ENCODE data around the gene SUFU.
A peak's percentile ranks its signal among the peaks of the same experiment; 100 is the strongest.
"Not testable (repeated sequence)": the region's sequence is repeated elsewhere in the genome, so short reads cannot be mapped to it uniquely, and the experiment has no call there.

SUFU gene

DNA sequence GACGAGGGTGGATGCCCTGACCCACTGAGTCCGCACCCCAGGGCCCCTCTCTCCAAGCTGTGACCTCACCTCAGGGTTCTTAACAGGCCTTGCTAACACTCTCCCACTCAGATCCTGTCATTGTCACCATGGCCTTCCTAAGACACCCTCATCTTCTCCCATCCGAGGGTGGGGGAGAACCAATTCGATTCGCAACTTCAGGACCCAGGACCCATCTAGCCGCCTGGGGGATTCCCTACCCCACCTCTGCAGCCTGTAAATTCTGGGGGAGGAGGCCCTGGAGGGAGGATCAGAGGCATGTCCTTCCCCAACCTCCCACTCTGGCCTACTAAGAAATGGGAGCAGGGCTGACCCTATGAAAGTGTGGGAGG is 157.9 kb downstream of the SUFU start:
- FAIRE-seq = no peak
- DNase-seq (ENCODE audit: insufficient read length, low spot score) = no peak

DNA sequence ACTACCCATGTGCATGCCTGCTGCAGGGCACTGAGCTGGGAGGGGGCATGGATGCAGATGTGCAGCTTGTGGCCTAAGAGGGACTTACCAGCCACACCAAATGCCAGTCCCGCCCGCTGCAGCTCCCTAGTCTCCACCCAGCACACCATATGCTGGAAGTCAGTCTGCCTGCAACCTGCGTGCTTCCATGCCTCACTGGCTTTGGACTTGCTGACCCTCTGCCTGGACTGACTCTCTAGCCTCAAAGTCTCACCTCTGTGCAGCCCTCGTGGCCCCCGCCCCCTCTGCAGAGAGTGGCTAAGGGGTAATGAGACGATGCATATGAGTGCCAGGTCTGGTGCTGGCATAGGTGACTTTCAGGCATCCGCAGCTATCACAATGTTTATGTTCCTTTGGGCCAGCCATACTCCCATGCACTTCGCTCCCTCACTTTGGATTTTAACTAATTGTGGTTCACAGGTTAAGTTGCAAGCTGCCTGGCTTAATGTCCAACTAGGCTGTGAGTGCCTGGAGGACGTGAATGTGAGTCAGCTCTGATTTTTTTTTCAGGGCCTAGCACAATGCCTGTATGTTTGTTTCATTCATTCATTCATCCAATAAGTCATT is 162.2 kb downstream of the SUFU start:
- no peak for DNase-seq (ENCODE audit: insufficient read length, low spot score)
- FAIRE-seq = no peak

- not testable (repeated sequence) for DNase-seq (ENCODE audit: insufficient read length, low spot score); FAIRE-seq
These were observed 163.6 kb downstream of the SUFU start for GRCh38 chr10:102667411-102667810.

DNA sequence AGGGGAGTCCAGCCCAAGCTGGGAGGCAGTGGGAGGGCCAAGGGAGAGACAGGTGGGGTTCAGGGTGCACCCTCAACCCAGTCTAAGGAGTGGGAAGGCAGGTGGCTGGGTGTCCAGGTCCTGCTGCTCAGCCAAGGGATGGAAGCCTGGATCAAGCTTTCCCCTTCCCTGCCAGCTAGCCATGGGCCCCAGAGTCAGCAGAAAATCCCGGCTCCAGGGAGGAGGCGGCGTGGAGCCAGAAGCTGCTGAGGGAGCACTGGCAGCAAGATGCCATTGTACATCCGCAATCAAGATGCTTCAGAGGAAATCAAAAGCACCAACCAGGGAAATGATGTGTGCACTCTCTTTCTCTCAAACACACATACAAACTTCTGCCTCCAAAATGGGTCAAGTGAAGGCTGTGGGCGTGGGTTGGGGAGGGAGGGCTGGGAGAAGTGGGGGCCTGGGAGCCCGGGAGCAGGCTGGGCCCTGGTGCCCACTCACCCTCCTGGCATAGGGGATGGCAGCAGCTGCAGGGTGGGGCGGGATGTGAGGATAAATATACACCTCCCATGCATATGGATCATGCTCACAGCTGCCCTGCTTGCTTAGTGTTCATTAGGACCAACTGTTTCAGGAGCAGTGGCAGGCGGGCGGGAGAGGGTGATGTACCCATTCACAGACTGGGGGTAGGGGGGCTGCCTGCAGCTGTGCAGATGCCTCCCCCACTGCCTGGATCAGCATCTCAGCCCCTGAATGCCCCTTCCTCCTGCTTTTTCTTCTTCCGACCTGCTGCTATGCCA is 164.7 kb downstream of the SUFU start:
- DNase-seq (ENCODE audit: insufficient read length, low spot score) (no peak), FAIRE-seq (no peak)

GRCh38 chr10:102669206-102670064 is 165.7 kb downstream of the SUFU start:
- DNase-seq (ENCODE audit: insufficient read length, low spot score) (no peak), FAIRE-seq (no peak)

GRCh38 chr10:102670065-102670670 is 166.4 kb downstream of the SUFU start:
- no peak for FAIRE-seq
- no peak for DNase-seq (ENCODE audit: insufficient read length, low spot score)

DNA sequence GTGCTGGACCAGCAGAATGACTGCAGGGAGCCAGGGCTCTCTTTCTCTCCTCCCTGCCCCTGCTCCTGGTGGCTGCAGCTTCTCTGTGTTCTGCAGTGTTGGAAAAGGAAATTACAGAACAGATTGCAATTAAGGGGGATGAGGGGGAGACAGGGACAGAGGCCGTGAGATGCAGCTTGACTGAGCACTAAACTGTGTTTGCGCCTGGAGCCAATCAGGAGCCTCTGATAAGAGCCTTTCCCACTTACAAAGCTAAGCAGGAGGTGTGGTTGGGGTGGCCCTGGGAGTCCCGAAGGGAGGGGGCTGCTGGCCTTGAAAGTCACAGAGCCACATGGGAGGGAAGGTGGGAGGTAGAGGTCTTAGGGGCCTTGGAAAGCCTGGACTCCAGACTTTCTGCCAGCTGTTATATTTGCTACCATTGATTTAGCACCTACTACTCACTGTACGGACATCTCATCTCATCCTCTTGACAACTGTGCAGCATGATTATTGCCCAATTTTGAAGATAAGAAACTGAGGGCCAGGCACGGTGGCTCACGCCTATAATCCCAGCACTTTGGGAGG is 167.2 kb downstream of the SUFU start:
- no peak for DNase-seq (ENCODE audit: insufficient read length, low spot score)

GRCh38 chr10:102673236-102673818 is 169.6 kb downstream of the SUFU start:
- no peak for FAIRE-seq
- DNase-seq (ENCODE audit: insufficient read length, low spot score) = no peak

More for the DNA sequence above, 167.2 kb downstream of the SUFU start:
- FAIRE-seq = no peak

- FAIRE-seq (no peak), DNase-seq (ENCODE audit: insufficient read length, low spot score) (no peak)
These were observed 170.2 kb downstream of the SUFU start for GRCh38 chr10:102673819-102674511.

DNA sequence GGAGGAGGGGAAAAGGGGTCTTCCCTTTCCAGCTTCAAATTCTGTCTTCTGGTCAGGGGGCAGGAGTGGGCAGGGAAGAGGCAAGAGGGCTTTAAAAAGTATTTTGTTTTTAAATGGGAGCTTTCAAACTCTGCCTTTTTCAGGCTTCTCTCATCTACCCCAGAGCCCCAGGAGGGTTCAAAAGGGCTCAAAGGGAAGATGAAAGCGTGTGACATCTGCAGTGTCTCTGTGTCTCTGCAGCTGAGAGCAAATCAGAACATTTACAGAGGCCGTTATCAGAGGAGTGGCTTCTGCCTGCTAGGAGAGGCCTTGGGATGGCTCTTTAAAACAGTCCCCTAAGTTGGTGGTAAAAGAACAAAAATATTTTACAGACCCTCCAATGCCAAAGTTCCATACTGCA is 170.8 kb downstream of the SUFU start:
- FAIRE-seq (no peak), DNase-seq (ENCODE audit: insufficient read length, low spot score) (no peak)

DNA sequence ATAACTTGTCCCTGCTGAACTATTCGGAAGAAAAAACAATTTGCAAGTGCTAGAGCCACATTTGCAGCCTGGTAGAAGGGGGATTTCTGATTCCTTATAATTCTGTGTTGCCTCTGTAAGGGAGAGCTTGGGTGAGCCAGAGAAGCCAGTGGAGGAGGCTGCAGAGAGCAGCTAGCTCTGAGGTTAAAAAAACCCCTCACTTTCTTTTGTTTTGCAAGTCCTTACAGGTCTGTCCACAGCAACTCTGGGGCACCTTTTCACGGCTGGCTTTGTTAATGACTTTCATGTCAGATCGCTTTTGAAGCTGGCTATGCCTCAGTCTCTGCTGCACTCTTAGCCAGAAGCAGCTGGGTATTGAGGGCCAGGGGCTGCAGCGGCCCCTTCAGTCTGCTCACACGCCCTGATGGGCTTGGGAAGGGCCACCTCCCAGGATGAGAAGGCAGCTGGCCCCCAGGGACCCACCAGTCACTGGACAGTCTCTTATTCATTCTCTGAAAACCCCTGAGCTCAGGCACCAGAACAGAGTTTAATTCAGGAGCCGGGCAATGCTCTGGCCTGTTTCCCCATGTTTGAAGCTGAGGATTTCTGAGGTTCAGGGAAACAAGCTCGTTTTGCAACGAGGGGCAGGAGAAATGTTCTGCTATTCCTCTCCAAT is 171.4 kb downstream of the SUFU start:
- no peak for DNase-seq (ENCODE audit: insufficient read length, low spot score)
- no peak for FAIRE-seq

DNA sequence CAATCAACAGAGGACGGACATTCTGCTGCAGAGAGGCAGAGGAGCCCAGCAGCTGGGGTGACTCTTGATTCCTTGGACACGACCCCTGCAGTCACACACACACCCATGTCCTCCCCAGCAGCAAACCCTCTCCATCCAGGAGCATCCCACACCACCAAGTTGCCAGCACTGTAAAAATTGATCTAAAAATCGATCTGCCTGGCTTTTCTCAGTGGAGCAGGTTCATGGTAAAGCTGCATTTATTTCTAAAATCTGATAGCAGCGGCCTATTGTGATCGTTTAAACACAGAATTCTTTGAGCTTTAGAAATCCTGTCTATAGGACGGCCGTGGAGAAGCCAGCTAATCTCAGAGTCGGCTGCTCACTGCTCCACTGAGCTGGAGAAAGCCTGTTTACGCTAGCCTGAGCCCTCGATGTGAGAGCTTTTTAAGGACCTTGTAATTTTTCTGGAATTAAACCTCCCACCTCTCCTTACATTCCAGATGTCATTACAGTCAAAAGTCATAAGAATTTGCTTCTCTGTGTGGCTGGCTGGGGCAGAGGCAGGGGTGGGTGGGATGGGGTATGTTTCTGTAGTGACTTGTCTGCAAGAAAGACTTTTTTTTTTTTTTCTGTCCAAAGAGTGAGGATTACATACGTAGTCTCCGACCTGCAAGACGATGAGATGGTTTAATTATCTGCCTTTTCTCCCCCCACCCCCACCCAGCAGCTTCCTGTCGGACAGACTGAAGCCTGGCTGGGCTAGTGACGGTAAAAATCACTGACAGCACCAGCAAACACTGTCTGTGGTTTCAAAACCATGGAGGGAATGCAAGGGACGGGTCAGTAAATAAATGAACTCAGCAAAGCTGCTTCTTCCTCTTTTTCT is 172.1 kb downstream of the SUFU start:
- no peak for DNase-seq (ENCODE audit: insufficient read length, low spot score)
- FAIRE-seq = peak; percentile 79

DNA sequence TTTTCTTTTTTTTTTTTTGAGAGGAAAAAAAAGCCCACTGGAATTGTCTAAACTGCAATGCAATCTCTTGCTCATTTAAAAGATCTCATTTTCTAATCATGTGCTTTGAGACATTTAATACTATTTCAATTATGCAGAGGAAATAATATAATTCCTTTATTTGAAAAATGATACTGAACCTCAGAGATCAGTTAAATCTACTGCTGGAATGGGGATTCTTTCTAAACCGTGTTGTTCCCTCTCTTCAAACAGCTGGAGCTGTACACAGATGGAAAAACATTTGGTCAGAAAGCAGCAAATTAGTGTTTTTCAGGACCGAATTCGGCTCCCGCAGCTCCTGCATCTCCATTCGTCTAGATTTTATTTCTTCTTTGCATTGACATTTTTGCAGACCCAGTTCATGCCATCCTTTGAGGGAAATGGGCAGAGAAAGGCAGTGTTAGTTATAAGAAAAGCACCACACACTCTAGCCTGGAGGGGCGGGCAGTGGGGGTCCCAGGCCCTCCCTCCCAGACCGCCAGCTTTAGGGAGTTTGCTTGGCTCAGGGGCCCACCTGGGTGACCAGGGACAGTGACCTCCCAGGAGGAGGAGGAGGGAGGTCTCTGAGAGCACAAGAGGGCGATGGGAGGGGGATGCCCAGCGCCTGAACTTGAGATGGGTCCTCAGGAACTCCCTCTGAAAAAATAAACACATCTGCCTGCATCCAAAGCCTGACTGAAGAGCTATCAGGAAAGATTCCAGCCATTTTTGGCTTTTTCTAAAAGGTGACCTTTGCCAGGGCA is 173.0 kb downstream of the SUFU start:
- FAIRE-seq (no peak), DNase-seq (ENCODE audit: insufficient read length, low spot score) (no peak)

- FAIRE-seq (no peak), DNase-seq (ENCODE audit: insufficient read length, low spot score) (no peak)
These were observed 173.7 kb downstream of the SUFU start for GRCh38 chr10:102677331-102678067.

DNA sequence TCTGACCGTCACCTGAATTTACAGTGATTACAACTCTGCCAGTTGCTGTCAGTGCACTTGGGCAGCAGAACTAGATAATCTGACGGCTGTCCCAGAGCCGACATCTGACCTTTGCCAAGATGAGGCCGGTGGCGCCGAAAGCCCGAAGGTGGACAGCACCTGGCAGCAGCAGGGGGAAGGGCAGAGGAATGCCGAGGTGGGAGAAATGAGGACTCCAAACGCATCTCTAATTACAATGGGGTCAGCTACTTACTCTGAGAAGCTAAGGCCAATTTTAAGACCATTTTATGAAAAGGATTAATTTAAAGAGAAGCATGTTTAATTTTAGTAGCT is 174.3 kb downstream of the SUFU start:
- FAIRE-seq (no peak), DNase-seq (ENCODE audit: insufficient read length, low spot score) (no peak)

GRCh38 chr10:102678842-102679289 is 175.1 kb downstream of the SUFU start:
- peak; percentile 54 for FAIRE-seq
- DNase-seq (ENCODE audit: insufficient read length, low spot score) = no peak

DNA sequence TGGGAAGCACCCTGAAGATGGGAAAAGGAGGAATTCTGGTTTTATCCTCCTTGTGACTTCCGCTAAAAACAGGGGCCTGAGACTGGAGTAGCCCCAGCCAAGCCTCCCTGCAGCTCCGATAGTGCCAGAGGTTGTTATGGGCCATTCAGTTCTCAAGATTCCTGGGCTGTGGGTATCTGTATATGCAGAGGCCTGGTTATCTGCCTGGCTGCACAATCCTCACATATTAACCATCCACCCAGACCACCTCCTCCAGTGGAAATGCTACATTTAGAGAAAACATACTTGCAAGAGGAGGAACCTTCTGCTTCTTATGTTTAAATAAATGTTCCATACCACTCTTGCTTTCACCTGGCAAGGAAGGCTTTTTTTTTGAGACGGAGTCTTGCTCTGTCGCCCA is 175.8 kb downstream of the SUFU start:
- FAIRE-seq (no peak), DNase-seq (ENCODE audit: insufficient read length, low spot score) (no peak)
